Small intestine (tissue), 16 donors: ENCODE measurements around the gene EBNA1BP2. TPM values are rescaled to one million over a fixed set of nuclear protein-coding genes. Genes with fewer than 3 reads are reported as not detected.
"Not testable (repeated sequence)": the region's sequence is repeated elsewhere in the genome, so short reads cannot be mapped to it uniquely, and the experiment has no call there.

Experiments used
- DNase-seq, 2 donors: peaks; one replicate each; pipeline versions ENCODE4 v3.0.0 to v3.0.0-alpha.2; 2013
- FAIRE-seq: peaks from 2 replicates; lab custom pipeline; 2012; peaks lifted over from hg19 to GRCh38; lab: Jason Lieb, UNC
- H3K27ac ChIP-seq, 3 donors: one replicate each; pipeline ENCODE4 v1.5.1; 2013; ENCODE audit warnings: low read length in 2 of 3, mild to moderate bottlenecking in 2 of 3, control low read depth in 1 of 3, inconsistent platforms in 1 of 3, low read depth in 1 of 3, moderate library complexity in 1 of 3
- H3K27me3 ChIP-seq, 3 donors: one replicate each; pipeline ENCODE4 v1.6.1; 2013; ENCODE audit warnings: low read length in 3 of 3, inconsistent platforms in 1 of 3; ENCODE audit not compliant: control insufficient read depth in 3 of 3, insufficient read depth in 3 of 3
- H3K36me3 ChIP-seq, 3 donors: one replicate each; pipeline ENCODE4 v1.6.1; 2013; ENCODE audit warnings: low read length in 3 of 3, inconsistent platforms in 1 of 3, low read depth in 1 of 3, mild to moderate bottlenecking in 1 of 3, moderate library complexity in 1 of 3; ENCODE audit not compliant: control insufficient read depth in 3 of 3, insufficient read depth in 2 of 3
- H3K4me1 ChIP-seq, 3 donors: one replicate each; pipeline ENCODE4 v1.6.1; 2013; ENCODE audit warnings: low read length in 2 of 3, inconsistent platforms in 1 of 3, low read depth in 1 of 3, mild to moderate bottlenecking in 1 of 3, moderate library complexity in 1 of 3; ENCODE audit not compliant: control insufficient read depth in 3 of 3, insufficient read depth in 2 of 3
- H3K4me3 ChIP-seq, 3 donors: one replicate each; pipeline ENCODE4 v1.5.1; 2013; ENCODE audit warnings: low read length in 3 of 3, control low read depth in 1 of 3, inconsistent platforms in 1 of 3, low read depth in 1 of 3, mild to moderate bottlenecking in 1 of 3, moderate library complexity in 1 of 3
- H3K9me3 ChIP-seq, 2 donors: one replicate each; pipeline ENCODE4 v1.6.1; 2013; ENCODE audit warnings: low read depth in 1 of 2, low read length in 1 of 2; ENCODE audit not compliant: control insufficient read depth in 2 of 2, insufficient read depth in 1 of 2
- WGBS, 3 donors: extraction: QIAGEN DNeasy Blood & Tissue Kit; methylation state at CpG; one replicate each; pipeline ENCODE4 v1.1.7; 2013; 5-methylcytosine and 5-hydroxymethylcytosine counted together
- long read RNA-seq, 10 donors: transcript quantifications; one replicate each; lab custom pipeline, GENCODE V29; 2026
- polyA plus RNA-seq, 4 donors: library from polyadenylated mRNA; stranded (reverse) in 3 of 4; unstranded in 1 of 4; fragments of 200-250 nt in 3 of 4; fragments of 120-200 nt in 1 of 4; gene quantifications; one replicate each; pipeline versions ENCODE4 v1.2.1 to v1.2.3, GENCODE V29; 2013
- donor health status: healthy with polysubstance abuse.
- donor health status: control.
- donor health status: control.
- donor health status: Bipolar disorder and iron deficiency.
- donor health status: healthy.

EBNA1BP2 gene, protein sequence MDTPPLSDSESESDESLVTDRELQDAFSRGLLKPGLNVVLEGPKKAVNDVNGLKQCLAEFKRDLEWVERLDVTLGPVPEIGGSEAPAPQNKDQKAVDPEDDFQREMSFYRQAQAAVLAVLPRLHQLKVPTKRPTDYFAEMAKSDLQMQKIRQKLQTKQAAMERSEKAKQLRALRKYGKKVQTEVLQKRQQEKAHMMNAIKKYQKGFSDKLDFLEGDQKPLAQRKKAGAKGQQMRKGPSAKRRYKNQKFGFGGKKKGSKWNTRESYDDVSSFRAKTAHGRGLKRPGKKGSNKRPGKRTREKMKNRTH
- 10 to 100 TPM; 31.3 to 78.6 (median 44.5) TPM for polyA plus RNA-seq
- long read RNA-seq, donor 1 = 0 reads
- long read RNA-seq, donor 2, transcript EBNA1BP2-201 (9 exons, 1,322 nt) = major isoform, 7 of 12 reads
- long read RNA-seq, donor 2, partial matches to known transcripts = 5 of 12 reads
- long read RNA-seq, donor 2, other reads (novel, unspliced or antisense) = 0 of 12 reads
- long read RNA-seq, donor 3, transcript EBNA1BP2-201 (9 exons, 1,322 nt) = major isoform, 16 of 30 reads
- long read RNA-seq, donor 3, partial matches to known transcripts = 11 of 30 reads
- long read RNA-seq, donor 3, other reads (novel, unspliced or antisense) = 0 of 30 reads
- long read RNA-seq, donor 4 = 0 reads
- long read RNA-seq, donor 5, transcript EBNA1BP2-201 (9 exons, 1,322 nt) = major isoform, 9 of 10 reads
- long read RNA-seq, donor 5, partial matches to known transcripts = 0 of 10 reads
- long read RNA-seq, donor 5, other reads (novel, unspliced or antisense) = 0 of 10 reads
- long read RNA-seq, donor 6, transcript EBNA1BP2-201 (9 exons, 1,322 nt) = major isoform, 12 of 24 reads
- long read RNA-seq, donor 6, partial matches to known transcripts = 11 of 24 reads
- long read RNA-seq, donor 6, other reads (novel, unspliced or antisense) = 0 of 24 reads
- long read RNA-seq, donor 7 = 0 reads
- long read RNA-seq, donor 8, partial matches to known transcripts = 0 of 3 reads
- long read RNA-seq, donor 8, other reads (novel, unspliced or antisense) = 0 of 3 reads
- long read RNA-seq, donor 9, transcript EBNA1BP2-201 (9 exons, 1,322 nt) = major isoform, 7 of 7 reads
- long read RNA-seq, donor 9, partial matches to known transcripts = 0 of 7 reads
- long read RNA-seq, donor 9, other reads (novel, unspliced or antisense) = 0 of 7 reads
- long read RNA-seq, donor 10, transcript EBNA1BP2-201 (9 exons, 1,322 nt) = major isoform, 14 of 50 reads
- long read RNA-seq, donor 10, partial matches to known transcripts = 27 of 50 reads
- long read RNA-seq, donor 10, other reads (novel, unspliced or antisense) = 8 of 50 reads

- Histone ChIP-seq H3K4me1 (peaks cover 0 to 7% (median 4%) of the 10 kb centered on the region in 3 donors), H3K27me3 (peaks cover 0 to 11% (median 3%) of the 10 kb centered on the region in 3 donors), H3K36me3 (peaks cover 6 to 14% (median 11%) of the 10 kb centered on the region in 3 donors), H3K27ac (peak within 1 kb of the TSS in 1 of 3 donors; percentile 31), H3K9me3 (no peaks in the 10 kb centered on the region), H3K4me3 (peak within 1 kb of the TSS; percentile 61 to 96 (median 87))
- WGBS, 3 donors = 0% methylated on average over 44 to 45 of the region's 45 CpGs
- FAIRE-seq (no peak), DNase-seq (peak; percentile 96 to 98)
Measured at GRCh38 chr1:43171876-43172526, at the start of gene EBNA1BP2, which contains the start of gene CFAP57. Gene EBNA1BP2, minus strand, starts transcription at chr1:43172290. Its CDS starts 172 bp downstream, at chr1:43172118. Gene CFAP57, plus strand, starts transcription at chr1:43172330. Its CDS starts 424 bp downstream, at chr1:43172754.

DNA sequence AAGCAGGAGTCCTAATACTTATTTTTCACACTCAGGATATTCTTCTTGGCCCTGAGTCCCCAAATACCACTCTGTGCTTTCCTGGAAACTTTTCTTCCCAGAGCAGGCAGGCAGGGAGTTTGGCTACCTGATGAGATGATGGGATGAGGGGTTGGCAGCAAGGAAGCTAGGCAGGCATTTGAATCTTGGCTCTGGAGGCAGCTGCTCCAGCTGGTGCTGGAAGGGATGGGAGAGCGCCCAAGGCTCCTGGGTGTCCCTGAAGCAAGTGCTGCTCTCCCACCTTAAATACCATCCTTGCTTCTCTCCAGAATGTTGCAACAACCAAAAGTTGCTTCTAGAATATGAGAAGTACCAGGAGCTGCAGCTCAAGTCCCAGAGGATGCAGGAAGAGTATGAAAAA lies 49.7 kb upstream of the EBNA1BP2 start:
- peak overlapping the region in 1 of 3 donors; percentile 14 for H3K27ac ChIP-seq
- peaks cover 0 to 3% (median 0%) of the 10 kb centered on the region in 3 donors for H3K27me3 ChIP-seq
- WGBS, 3 donors = 94 to 100% (median 96%) methylated on average over 1 of the region's 1 CpG
- no peak for FAIRE-seq
- DNase-seq = no peak
- H3K4me1 ChIP-seq = no peaks in the 10 kb centered on the region
- no peaks in the 10 kb centered on the region for H3K36me3 ChIP-seq
- no peak overlapping the region for H3K4me3 ChIP-seq
- H3K9me3 ChIP-seq = no peaks in the 10 kb centered on the region

- H3K4me3 ChIP-seq = no peak overlapping the region
- H3K9me3 ChIP-seq = no peaks in the 10 kb centered on the region
- no peaks in the 10 kb centered on the region for H3K4me1 ChIP-seq
- no peak for DNase-seq
- peak overlapping the region in 1 of 3 donors; percentile 14 for H3K27ac ChIP-seq
- 68 to 76% (median 69%) methylated on average over 7 of the region's 7 CpGs for WGBS, 3 donors
- peaks cover 0 to 3% (median 0%) of the 10 kb centered on the region in 3 donors for H3K27me3 ChIP-seq
- FAIRE-seq = no peak
- no peaks in the 10 kb centered on the region for H3K36me3 ChIP-seq
Measured at GRCh38 chr1:43220905-43221778, 49.1 kb upstream of the EBNA1BP2 start.

GRCh38 chr1:43217747-43218146 lies 45.7 kb upstream of the EBNA1BP2 start:
- no peaks in the 10 kb centered on the region for H3K4me1 ChIP-seq
- H3K27me3 ChIP-seq = peaks cover 0 to 3% (median 0%) of the 10 kb centered on the region in 3 donors
- no peak overlapping the region for H3K27ac ChIP-seq
- no peaks in the 10 kb centered on the region for H3K36me3 ChIP-seq
- no peak overlapping the region for H3K4me3 ChIP-seq
- H3K9me3 ChIP-seq = no peaks in the 10 kb centered on the region
- no peak for DNase-seq
- FAIRE-seq = no peak
- 87 to 91% (median 90%) methylated on average over 10 of the region's 10 CpGs for WGBS, 3 donors

GRCh38 chr1:43214501-43215444 lies 42.7 kb upstream of the EBNA1BP2 start:
- Histone ChIP-seq H3K27me3 (no peaks in the 10 kb centered on the region), H3K4me1 (no peaks in the 10 kb centered on the region), H3K36me3 (no peaks in the 10 kb centered on the region), H3K27ac (no peak overlapping the region), H3K4me3 (no peak overlapping the region), H3K9me3 (no peaks in the 10 kb centered on the region)
- DNase-seq = no peak
- 73 to 78% (median 76%) methylated on average over 7 of the region's 7 CpGs for WGBS, 3 donors
- no peak for FAIRE-seq

DNA sequence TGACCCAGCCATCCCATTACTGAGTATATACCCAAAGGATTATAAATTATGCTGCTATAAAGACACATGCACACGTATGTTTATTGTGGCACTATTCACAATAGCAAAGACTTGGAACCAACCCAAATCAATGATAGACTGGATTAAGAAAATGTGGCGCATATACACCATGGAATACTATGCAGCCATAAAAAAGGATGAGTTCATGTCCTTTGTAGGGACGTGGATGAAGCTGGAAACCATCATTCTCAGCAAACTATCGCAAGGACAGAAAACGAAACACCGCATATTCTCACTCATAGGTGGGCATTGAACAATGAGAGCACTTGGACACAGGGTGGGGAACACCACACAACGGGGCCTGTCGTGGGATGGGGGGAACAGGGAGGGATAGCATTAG lies 36.2 kb upstream of the EBNA1BP2 start:
- H3K9me3 ChIP-seq, H3K36me3 ChIP-seq, FAIRE-seq, DNase-seq, H3K27me3 ChIP-seq, H3K4me3 ChIP-seq, H3K27ac ChIP-seq: not testable (repeated sequence)
- H3K4me1 ChIP-seq = peaks cover 0 to 32% (median 0%) of the 10 kb centered on the region in 3 donors
- 93 to 97% (median 94%) methylated on average over 7 to 8 of the region's 8 CpGs for WGBS, 3 donors
